ENCODE results near the gene MAT2B. TPM values are rescaled to one million over a fixed set of nuclear protein-coding genes. Genes with fewer than 3 reads are reported as not detected.

MAT2B gene
- total RNA-seq, 4 donors from 2014 or later, result 41.4 to 70.5 (median 54.8) TPM

GRCh38 chr5:163489055-163489744 lies 16.2 kb upstream of the MAT2B start:
- Histone ChIP-seq H3K36me3 (no peaks in the 10 kb centered on the region), H3K9me3 (no peaks in the 10 kb centered on the region), H3K27ac (no peak overlapping the region), H3K27me3 (no peaks in the 10 kb centered on the region), H3K4me3 (no peak overlapping the region), H3K4me1 (no peaks in the 10 kb centered on the region)
- TF ChIP-seq CTCF (IDR thresholded peaks at IDR 0.05), result peak in 1 of 4 experiments; percentile 7
- TF ChIP-seq EP300 (IDR thresholded peaks at IDR 0.05), result no peak
- ATAC-seq, result no peak
- WGBS, 2 donors (ENCODE audit: low coverage in 1 of 2), result 67% methylated on average over 1 of the region's 6 CpGs; no CpG with 5 or more reads in 1 of the 2 donors

- 76% methylated on average over 3 of the region's 3 CpGs; no CpG with 5 or more reads in 1 of the 2 donors for WGBS, 2 donors (ENCODE audit: low coverage in 1 of 2)
- no peak for ATAC-seq
These were observed 15.7 kb upstream of the MAT2B start for GRCh38 chr5:163489745-163490075.

GRCh38 chr5:163496286-163496685 lies 9.1 kb upstream of the MAT2B start:
- no peak overlapping the region for H3K4me3 ChIP-seq
- H3K27me3 ChIP-seq, result no peaks in the 10 kb centered on the region
- no peak for ATAC-seq
- WGBS, 2 donors (ENCODE audit: low coverage in 1 of 2), result 94 to 100% methylated on average over 1 of the region's 1 CpG
- TF ChIP-seq CTCF (IDR thresholded peaks at IDR 0.05), result no peak
- no peak for TF ChIP-seq POLR2A (IDR thresholded peaks at IDR 0.05)
- TF ChIP-seq POLR2AphosphoS5 (IDR thresholded peaks at IDR 0.05), result no peak
- TF ChIP-seq EP300 (IDR thresholded peaks at IDR 0.05), result no peak
- no peaks in the 10 kb centered on the region for H3K4me1 ChIP-seq
- no peak overlapping the region for H3K27ac ChIP-seq
- no peaks in the 10 kb centered on the region for H3K36me3 ChIP-seq
- H3K9me3 ChIP-seq, result no peaks in the 10 kb centered on the region

More at GRCh38 chr5:163489745-163490075, 15.7 kb upstream of the MAT2B start:
- Histone ChIP-seq H3K4me3 (no peak overlapping the region), H3K27ac (no peak overlapping the region), H3K27me3 (no peaks in the 10 kb centered on the region), H3K36me3 (no peaks in the 10 kb centered on the region), H3K4me1 (no peaks in the 10 kb centered on the region), H3K9me3 (no peaks in the 10 kb centered on the region)
- TF ChIP-seq POLR2A (IDR thresholded peaks at IDR 0.05), result no peak
- no peak for TF ChIP-seq EP300 (IDR thresholded peaks at IDR 0.05)
- TF ChIP-seq POLR2AphosphoS5 (IDR thresholded peaks at IDR 0.05), result no peak
- TF ChIP-seq CTCF (IDR thresholded peaks at IDR 0.05), result no peak

GRCh38 chr5:163497315-163497714 lies 8.1 kb upstream of the MAT2B start:
- no peaks in the 10 kb centered on the region for H3K27me3 ChIP-seq
- no peaks in the 10 kb centered on the region for H3K9me3 ChIP-seq
- no peaks in the 10 kb centered on the region for H3K36me3 ChIP-seq
- no peak overlapping the region for H3K27ac ChIP-seq
- peaks cover 0 to 4% (median 0%) of the 10 kb centered on the region in 3 donors for H3K4me1 ChIP-seq
- no peak for TF ChIP-seq EP300 (IDR thresholded peaks at IDR 0.05)
- TF ChIP-seq POLR2AphosphoS5 (IDR thresholded peaks at IDR 0.05), result no peak
- TF ChIP-seq CTCF (IDR thresholded peaks at IDR 0.05), result no peak
- TF ChIP-seq POLR2A (IDR thresholded peaks at IDR 0.05), result no peak
- 77 to 91% methylated on average over 3 of the region's 3 CpGs for WGBS, 2 donors (ENCODE audit: low coverage in 1 of 2)
- no peak for ATAC-seq
- no peak overlapping the region for H3K4me3 ChIP-seq

GRCh38 chr5:163498886-163499285 lies 6.5 kb upstream of the MAT2B start:
- Histone ChIP-seq H3K4me1 (peaks cover 0 to 19% (median 4%) of the 10 kb centered on the region in 3 donors), H3K36me3 (no peaks in the 10 kb centered on the region), H3K27me3 (no peaks in the 10 kb centered on the region), H3K4me3 (no peak overlapping the region), H3K9me3 (no peaks in the 10 kb centered on the region), H3K27ac (no peak overlapping the region)
- TF ChIP-seq POLR2A (IDR thresholded peaks at IDR 0.05) (no peak), CTCF (IDR thresholded peaks at IDR 0.05) (no peak)
- WGBS, 2 donors (ENCODE audit: low coverage in 1 of 2), result 85 to 88% methylated on average over 1 of the region's 1 CpG
- ATAC-seq, result no peak
